ENCODE data around the gene CLIC3.

CLIC3 gene

DNA sequence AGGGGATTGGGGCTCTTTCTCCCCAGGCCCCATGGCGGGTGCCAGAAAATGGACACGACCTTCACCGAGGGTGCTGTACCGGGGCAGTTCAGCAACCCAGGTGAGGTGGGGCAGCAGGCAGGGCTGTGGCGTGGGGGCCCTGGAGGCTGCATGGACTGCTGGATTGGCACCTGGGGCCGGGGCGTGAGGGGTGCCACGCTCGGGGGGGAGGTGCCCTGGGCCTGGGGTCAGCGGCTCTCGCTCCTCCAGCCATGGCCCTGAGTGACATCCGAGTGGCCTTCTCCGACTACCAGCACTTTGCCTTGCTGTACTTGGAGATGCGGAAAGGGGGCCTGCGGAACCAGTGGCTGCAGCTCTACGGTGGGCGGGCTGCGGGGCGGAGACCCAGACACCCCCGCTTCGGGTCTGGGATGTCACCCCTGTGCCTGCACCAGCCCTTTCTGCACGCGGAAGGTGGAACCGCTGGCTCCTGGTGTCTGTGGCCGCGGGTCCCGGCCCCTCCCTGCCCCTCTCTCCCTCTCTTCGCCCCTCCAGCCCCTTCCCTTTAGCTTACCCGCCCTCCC is 11.8 kb downstream of the CLIC3 start:
- H3K27ac ChIP-seq: no peak overlapping the region
- TF ChIP-seq, protein P1, sequence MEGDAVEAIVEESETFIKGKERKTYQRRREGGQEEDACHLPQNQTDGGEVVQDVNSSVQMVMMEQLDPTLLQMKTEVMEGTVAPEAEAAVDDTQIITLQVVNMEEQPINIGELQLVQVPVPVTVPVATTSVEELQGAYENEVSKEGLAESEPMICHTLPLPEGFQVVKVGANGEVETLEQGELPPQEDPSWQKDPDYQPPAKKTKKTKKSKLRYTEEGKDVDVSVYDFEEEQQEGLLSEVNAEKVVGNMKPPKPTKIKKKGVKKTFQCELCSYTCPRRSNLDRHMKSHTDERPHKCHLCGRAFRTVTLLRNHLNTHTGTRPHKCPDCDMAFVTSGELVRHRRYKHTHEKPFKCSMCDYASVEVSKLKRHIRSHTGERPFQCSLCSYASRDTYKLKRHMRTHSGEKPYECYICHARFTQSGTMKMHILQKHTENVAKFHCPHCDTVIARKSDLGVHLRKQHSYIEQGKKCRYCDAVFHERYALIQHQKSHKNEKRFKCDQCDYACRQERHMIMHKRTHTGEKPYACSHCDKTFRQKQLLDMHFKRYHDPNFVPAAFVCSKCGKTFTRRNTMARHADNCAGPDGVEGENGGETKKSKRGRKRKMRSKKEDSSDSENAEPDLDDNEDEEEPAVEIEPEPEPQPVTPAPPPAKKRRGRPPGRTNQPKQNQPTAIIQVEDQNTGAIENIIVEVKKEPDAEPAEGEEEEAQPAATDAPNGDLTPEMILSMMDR (conservative IDR thresholded peaks at IDR 0.05): no peak

DNA sequence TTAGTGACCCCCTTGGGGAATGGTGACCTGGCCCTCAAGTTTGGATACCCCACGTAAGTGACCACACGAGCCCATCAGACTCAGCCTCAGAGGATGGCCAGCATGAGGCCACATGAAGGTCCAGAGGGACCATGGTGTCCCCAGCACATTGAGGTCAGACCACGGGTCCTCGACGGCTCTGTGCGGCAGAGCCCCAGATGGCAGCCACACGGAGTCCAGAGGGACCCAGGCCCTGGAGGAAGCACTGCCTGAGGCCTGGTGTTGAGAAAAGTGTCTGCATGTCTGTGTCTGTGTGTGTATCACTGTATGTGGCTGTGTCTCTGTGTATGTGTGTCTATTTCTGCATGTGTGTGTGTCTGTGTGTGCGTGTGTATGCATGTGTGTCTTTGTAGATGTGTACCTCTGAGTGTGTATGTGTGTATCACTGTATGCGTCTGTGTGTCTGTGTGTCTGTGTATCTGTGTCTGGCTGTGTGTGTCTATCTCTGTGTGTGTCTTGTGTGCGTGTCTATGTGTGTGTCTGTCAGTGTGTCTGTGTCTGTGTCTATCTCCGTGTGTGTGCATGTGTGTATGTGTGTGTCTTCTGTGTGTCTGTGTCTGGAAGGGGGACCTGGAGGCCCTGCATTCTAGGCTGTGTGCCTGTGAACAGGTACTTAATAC is 12.6 kb downstream of the CLIC3 start:
- TF ChIP-seq, protein P1 (conservative IDR thresholded peaks at IDR 0.05): no peak
- H3K27ac ChIP-seq: no peak overlapping the region

DNA sequence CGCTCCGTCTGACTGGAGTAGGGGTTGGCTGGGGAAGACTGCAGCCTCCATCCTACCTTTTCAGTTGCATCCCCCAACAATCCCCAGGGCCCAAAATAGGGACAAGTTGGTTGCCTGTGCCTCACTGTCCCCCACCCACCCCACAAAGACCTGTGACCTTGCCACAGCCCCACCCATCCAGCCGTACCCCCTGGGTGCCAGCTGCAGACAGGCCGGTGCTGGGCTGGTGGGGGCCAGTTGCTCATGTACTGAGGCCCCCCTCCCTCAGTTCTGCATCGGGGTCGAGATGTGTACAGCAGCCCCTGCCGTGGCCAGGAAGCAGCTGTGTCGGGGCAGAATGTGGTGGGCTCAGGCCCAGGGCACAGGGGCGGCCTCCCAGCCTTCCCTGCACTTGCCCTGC is 13.2 kb downstream of the CLIC3 start:
- TF ChIP-seq, protein P1 (conservative IDR thresholded peaks at IDR 0.05): no peak
- H3K27ac ChIP-seq: no peak overlapping the region

DNA sequence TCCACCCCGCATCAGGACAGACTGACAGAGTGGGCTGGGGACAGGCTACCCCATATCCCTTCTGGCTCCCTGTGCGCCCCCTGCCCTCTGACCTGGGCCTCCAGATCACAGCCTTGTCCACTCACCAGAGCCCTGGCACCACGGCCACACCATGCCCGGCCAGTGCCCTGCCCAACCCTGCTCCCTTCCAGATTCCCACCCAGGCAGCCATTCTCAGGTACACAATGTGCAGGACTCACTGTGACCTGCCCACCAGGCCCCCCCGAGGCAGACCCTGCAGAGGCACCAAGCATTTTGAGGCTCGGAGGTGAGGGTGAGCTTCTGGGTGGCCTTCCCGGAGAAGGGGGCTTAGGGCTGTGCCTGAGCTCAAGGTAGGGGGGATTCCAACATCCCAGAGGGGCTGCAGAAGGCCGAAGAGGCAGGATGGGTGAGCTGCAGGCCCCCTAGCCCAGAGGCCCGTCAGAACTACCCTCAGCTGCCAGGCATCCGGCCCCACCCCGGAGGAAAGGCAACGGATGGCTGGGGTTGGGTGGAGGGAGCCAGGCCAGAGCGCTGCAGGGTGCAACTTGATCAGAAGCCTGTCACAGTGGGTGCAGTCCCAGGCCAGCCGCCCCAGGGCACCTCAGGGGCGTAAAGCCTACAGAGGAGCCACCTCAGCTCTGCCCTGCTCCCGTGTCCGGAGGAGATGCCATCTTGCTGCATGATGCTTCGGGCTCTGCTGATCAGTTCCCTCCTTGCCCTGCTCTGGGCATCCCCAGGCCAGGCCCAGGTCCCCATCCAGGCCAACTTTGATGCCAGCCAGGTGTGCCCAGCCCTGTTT is 13.9 kb downstream of the CLIC3 start, which contains the start of gene LCNL1:
Gene LCNL1, plus strand, starts transcription at position 762 of the 820 bp plus-strand sequence. CDS start 594 bp downstream, outside the sequence.
- TF ChIP-seq, protein P1 (conservative IDR thresholded peaks at IDR 0.05): no peak
- H3K27ac ChIP-seq: no peak within 1 kb of the TSS

DNA sequence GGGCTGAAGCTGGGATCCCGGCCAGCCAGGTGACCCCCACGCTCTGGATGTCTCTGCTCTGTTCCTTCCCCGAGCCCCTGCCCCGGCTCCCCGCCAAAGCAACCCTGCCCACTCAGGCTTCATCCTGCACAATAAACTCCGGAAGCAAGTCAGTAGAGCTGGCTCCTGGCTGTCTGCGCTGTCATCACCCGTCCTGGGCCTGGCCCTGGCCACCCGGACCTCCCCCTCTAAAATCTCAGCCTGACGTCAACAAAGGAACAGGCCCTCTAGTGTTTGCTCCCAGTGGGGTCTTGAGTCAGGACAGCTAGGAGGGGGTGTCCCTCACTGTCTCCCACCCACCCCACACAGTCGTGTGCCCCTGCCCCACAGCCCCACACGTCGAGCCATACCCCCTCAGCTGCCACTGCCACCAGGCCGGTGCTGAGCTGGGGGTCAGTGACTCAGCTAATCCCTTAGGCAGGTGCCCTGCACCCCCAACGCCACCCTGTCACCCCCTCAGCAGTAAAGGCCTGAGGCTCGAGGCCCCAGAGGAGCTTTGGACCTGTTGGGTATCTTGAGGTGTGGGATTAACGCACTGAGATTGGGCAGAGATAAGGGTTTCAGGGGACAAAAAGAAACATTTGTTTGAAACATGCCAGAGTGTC is 14.7 kb downstream of the CLIC3 start:
- H3K27ac ChIP-seq: no peak overlapping the region
- TF ChIP-seq, protein P1 (conservative IDR thresholded peaks at IDR 0.05): no peak

DNA sequence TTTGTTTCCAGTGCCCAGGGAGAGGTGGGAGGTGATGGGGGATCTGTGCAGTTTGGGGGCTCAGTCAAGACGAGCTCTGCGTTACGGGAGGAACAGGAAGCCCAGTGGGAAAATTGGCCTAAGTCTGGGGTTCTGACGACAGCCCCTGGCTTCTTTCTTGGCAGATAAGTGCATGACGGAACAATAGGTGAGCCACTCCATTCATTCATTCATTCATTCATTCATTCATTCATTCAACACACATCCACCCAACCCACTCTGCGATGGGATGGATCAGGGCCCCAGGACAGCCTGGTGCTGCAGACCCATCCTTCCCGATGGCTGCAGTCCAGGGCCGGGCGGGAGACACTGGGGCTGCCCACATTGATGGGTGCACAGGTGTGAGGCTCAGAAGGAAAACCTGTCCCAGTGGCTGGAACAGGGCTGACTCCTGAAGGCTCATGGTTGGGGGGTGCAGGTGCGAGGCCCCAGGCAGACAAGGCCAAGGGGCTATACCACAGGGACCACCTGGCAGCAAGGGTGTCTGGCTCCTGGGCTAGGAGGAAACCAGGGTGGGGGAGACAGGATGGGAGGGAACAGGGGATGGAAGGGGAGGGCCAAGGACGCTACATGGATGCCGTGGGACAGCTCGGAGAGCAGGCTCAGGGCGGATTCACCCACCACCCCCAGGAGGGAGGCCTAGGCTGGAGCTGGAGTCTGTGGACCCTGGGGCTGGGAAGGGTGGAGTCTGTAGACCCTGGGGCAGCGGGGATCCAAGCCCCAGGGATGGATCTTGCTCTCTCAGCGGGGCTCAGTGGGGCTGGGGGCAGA is 15.5 kb downstream of the CLIC3 start:
- no peak overlapping the region for H3K27ac ChIP-seq
- TF ChIP-seq, protein P1 (conservative IDR thresholded peaks at IDR 0.05): no peak

All from VCaP (cell line).